HG02981 (cell line): ENCODE data around the gene GRIK3.
"Not testable (repeated sequence)": the region's sequence is repeated elsewhere in the genome, so short reads cannot be mapped to it uniquely, and the experiment has no call there.

Source experiments
- ATAC-seq: cut with Tn5 transposase; IDR thresholded peaks from one replicate; pipeline ENCODE4 v1.9.1; 2021; ENCODE audit warnings: mild to moderate bottlenecking, moderate library complexity; ENCODE audit not compliant: unreplicated experiment

GRIK3 gene

DNA sequence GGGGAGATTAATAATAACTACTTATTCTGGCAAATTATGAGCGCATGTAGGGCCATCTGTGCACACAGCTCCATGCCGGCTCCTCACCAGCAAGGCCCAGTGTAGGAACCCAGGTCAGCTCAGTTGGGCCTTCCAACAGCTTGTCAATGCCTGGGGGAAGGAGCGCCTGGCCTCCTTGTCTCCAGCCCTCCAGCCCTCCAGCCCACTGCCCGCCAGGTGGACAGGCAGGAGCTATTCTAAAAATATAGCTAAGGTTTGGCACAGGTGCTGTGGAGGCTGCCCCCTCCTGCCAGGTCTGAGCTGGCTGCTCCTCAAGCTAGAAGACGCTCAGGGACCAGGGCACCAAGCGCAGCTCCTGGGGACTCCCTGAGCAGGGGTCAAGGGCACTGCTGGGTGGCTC lies 85.7 kb downstream of the GRIK3 start:
- ATAC-seq = no peak

GRCh38 chr1:36948147-36948546 lies 86.2 kb downstream of the GRIK3 start:
- no peak for ATAC-seq

- ATAC-seq = no peak
These were observed 86.9 kb downstream of the GRIK3 start for GRCh38 chr1:36947384-36947783.

DNA sequence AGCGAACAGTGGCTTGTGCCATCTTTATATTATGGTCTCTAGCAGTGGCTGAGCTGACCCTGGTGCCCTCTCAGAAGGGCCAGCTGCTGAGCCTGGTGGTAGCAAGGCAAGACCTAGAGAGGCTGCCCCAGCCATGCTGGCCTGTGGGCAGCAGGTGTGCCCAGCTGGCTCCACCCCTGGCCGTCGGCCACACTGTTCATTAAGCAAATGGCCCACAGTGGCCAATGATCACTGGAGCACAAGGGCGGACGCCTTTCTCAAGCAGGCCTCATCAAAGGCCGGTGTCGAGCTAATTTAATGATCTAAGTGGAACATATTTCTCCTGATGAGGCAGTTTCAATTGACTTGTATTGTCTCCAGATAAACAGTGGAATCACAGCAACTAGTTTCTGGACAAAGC lies 89.4 kb downstream of the GRIK3 start:
- no peak for ATAC-seq

DNA sequence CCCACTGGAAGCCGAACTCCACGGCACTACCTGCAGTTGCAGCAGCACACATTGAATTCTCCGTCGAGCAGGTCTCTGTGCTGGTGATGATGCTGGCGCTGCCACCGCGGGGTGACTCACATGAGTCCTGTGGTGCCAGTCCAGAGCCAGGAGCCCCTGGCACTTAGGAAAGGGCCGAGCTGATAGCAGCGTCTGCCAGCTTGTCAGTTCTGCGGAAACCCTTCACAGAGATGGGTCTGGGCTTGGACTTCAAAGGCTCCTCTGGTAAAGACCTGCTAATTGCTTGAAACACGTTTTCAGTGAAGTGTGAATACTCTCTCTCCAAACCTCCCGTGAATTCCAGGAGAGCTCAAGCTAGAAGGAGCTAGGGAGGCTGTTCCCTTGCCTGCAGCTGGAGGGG lies 92.2 kb downstream of the GRIK3 start:
- ATAC-seq = no peak

GRCh38 chr1:36941316-36941978 lies 92.9 kb downstream of the GRIK3 start:
- no peak for ATAC-seq

DNA sequence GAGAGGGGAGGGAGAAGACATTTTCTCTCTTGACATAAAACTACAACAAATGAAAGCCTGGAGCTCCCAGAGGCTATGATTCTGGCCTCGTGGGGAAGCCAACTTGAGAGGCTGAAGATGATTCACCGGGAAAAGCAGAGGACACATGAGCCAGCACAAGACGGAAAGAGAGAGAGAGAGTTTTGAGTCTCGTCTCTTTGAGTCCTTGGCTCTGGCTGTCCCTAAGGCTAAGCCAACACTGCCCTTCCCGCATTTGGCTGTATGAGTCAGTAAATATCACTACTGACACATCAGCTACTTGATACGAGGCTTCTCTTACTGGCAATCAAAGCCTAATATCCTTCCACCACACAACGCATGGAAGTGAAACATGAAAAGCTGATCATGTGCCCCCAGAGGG lies 95.5 kb downstream of the GRIK3 start:
- ATAC-seq = no peak

DNA sequence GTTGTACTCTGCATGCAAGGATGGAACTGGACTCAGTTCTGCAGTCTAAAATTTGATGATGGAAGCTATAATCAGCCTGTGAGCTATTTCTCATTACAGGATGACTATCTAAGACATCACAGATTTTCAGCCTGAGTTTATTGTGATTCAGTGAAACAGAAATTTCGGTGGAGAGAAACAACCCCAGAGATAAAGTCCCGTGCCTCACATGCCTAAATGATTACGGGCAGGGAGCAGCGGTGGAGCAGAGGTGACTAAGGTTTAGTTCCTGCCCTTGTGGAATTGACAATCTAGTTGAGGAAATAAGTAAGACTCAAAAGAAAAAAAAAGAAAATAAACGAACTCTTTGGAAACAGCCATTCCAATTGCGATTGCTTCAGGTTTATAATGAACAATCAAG lies 96.9 kb downstream of the GRIK3 start:
- no peak for ATAC-seq

DNA sequence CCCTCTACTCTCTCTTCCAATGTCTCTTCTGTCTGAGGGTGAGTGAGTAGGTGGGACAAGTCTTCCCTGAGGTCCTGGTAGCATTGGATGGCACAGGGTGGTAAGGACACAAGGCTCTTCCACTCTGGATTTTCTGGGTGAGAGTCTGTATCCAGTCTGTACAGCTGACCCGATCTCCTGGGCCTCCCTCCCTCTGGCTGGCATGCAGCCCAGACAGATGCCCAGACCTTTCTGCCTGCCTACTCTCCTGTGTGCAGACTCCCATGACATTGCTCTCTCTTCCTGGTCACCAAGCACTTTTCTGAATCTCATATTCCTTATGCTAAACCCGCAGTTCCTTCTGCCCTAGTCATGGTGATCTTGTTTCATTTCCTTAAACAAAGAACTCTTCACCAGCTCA lies 100.3 kb downstream of the GRIK3 start:
- no peak for ATAC-seq

DNA sequence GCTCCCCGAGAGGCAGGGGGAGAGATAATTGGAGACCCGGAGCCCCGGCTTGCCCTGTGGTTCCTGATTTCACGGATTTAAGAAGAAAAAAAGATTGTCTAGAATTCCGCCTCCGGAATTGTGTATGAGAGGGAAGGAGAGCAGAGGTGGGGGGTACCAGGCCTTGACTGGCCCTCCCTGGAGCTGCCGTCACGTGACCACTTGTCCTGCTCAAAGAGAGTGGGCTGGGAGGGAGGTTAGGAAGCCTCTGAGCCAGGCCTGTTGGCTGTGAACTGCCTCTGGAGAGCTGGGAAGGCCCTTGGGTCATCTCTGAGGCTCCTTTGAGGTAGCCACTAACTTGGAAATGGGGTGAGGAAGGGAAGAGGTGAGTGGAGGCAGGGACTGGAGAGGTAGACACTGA lies 106.5 kb downstream of the GRIK3 start:
- ATAC-seq = no peak

GRCh38 chr1:36925251-36925650 lies 109.1 kb downstream of the GRIK3 start:
- ATAC-seq = no peak

GRCh38 chr1:36924282-36924811 lies 110.0 kb downstream of the GRIK3 start:
- ATAC-seq = no peak

DNA sequence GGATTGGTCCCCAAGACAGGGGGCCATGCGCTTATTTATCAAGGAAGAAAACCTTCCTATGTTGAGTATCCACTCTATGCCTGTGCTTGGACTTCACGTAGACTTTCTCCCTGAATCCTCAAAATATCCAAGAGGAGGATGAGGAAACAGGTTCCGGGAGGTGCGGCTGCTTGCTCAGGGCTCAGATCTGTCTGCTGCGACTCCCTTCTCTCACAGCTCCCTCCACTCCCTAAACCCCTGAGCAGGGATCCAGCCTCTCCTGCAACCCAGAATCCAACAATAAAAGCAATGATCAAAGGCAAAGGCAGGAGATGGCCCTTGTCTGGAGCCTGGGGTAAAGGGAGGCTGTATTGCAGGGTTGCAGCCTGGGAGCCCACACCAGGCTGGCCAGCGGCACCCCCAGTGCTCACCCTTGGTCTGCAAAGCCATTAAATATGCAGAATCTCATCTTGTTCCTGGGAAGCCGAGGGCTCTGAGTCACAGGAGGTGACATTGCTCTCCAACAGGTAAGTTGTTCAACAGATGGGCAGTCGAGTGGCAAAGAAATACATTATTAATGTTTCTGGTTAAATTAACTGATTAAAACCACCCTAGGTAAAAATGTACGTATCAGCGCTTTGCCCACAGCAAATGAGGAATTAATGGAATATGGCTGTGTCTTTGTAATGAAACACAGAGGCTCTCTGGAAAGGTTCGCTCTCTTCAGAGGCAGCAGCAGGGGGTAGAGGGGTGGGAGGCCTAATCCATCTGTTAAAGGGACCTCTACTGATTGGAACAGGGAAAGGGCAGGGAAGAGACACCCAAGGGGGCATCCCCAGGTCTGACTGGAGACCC lies 111.5 kb downstream of the GRIK3 start:
- ATAC-seq = no peak

GRCh38 chr1:36922071-36922470 lies 112.2 kb downstream of the GRIK3 start:
- no peak for ATAC-seq

DNA sequence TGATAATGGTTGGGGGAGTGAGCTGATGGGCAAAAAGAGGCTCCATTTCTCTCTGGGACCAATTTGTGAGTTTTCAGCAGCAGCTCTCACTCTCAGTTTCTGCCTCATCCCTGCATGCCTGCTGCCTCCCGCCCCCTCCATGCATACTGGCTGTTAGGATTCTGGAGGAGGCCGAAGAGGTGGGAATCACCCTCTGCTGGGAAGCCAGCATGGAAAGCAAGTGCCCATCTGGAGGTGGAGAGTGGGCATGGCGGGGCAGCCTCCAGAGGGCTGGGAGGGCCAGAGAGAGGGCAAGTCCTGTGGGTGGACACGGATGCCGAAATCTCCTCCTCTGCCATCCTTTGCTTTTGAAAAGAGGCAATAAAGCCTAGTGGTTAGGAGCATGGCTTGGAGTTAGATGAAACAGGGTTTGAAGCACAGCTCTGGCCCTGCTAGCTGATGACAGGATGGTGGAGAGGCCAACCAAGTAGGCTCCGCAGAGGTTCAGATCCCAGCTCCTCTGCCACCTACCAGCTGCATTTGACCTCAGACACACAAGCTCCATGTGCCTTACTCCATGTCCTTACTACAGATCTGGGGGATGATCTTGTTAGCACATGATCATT lies 113.4 kb downstream of the GRIK3 start:
- ATAC-seq = no peak

DNA sequence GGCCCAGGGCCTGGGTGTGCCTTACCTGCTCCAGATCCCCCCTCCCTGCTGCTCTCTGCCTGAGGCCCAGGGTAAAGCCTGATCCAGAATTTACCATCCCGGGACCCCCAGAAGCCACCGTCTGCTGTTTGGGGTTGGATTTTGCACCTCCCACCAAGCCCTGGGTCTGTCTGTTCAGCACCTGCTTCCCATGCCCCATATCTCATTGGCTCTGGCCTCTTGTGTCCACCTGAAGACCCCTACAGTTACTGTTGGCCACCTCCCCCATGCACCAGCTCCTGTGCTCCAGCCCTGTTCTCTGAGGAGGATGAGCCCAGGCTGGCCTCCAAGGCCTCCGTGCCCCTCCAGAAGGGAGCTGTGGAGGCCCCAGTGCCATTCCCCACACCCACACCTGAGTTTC lies 113.9 kb downstream of the GRIK3 start:
- no peak for ATAC-seq

DNA sequence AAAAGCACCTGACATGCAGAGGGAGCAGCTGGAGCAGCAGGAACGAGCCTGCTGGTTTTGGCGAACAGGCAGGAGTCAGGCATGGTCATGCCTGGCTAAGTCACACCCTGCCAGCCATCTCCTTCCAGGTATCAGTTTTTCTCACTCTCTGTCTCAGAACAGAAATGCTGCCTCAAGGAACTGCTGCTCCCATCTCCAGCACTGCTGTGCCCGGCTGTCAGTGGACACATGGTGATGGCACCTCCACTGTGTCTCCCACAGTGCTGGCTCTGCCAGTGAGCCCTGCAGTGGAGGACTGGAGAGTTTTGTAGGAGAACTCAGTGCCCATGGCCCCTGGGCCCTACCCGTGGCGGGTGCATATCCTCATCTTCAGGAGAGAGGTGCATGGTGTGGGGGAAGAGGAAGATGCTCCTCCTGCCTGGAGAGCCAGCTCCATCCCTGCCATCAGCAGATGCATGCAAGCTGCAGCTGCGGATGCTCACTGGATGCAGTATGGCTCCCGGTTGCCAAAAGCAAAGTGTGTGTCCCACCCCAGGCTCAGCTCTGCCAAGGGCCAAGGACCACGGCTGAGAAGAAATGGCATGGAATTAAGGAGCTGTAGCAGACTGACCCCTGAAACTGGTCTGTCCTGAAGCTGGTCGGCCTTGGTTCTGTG lies 114.7 kb downstream of the GRIK3 start:
- ATAC-seq = no peak

DNA sequence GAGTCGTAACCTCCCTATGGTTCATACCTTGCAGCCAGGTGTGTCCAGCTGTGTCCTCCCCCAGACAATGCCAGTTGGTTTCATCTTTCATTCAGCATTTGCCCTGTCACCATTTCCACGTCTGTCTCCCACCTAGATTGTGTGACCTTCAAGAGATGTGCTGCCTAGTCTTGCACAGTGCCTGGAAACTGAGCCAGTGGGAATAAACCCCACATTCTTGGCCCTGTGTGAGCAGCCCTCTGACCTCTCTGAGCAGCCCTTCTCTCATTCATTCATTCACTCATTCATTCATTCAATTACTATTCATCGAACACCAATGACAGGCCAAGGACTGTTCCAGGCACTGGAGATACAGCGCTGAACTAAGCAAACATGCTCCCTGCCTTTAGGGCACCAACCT lies 115.7 kb downstream of the GRIK3 start:
- ATAC-seq = no peak

- not testable (repeated sequence) for ATAC-seq
These were observed 117.8 kb downstream of the GRIK3 start for GRCh38 chr1:36916542-36916941.

GRCh38 chr1:36913484-36914060 lies 120.7 kb downstream of the GRIK3 start:
- ATAC-seq = no peak

DNA sequence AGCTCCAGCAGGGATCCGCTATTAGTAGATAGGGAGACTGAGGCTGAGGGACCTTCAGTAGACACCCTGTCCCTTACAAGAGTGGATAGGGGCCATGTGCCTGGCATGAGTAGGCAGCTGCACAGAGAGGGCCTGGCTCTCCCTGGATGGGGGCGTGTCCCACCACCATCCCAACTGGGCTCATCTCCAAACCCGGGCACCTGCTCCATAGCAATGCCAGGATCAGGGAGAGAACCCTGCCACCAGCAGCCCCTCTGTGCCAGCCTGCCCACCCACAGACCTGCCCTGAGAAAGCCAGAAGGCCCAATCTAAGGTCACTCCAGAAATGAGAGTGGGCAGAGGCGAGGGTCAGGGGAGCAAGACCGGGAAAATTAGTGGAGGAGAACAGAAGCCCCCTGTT lies 121.3 kb downstream of the GRIK3 start:
- no peak for ATAC-seq
